ENCODE results near the gene GRB10. TPM values are rescaled to one million over a fixed set of nuclear protein-coding genes. Genes with fewer than 3 reads are reported as not detected.

GRB10 gene
- total RNA-seq, 1 experiment from 2014 or later = 38.3 TPM

GRCh38 chr7:50717181-50717580 lies 65.5 kb downstream of the GRB10 start:
- no peak for TF ChIP-seq POLR2AphosphoS5 (IDR thresholded peaks at IDR 0.05; ENCODE audit: low read depth, low read length)
- no peak for TF ChIP-seq SIN3A (IDR thresholded peaks at IDR 0.05; ENCODE audit: borderline replicate concordance, insufficient read depth, low read depth, low read length)
- no peak for TF ChIP-seq REST (IDR thresholded peaks at IDR 0.05; ENCODE audit: insufficient read depth in 1 of 2, low read depth in 2 of 2, low read length in 1 of 2)
- TF ChIP-seq CTCF (IDR thresholded peaks at IDR 0.05) = no peak
- no peak for TF ChIP-seq TCF7L2 (IDR thresholded peaks at IDR 0.05; ENCODE audit: low read depth, low read length)
- ChIA-PET POLR2A (no interaction called here), CTCF (no interaction called here)
- in situ Hi-C loops (cut with HindIII; ENCODE audit: low pct_unique_long_range_greater_than_20kb, low sequenced_read_pairs) (no loop called here), intact Hi-C loops (cut with micrococcal nuclease; ENCODE audit: unreplicated experiment) (loop anchor here (10.0 kb wide), 1 partner anchor 68 kb away; the partner anchor contains the start of gene GRB10)
- Histone ChIP-seq H3K9me3 (ENCODE audit: control insufficient read depth, insufficient read depth, low read depth, low read length) (no peaks in the 10 kb centered on the region), H3K27ac (ENCODE audit: low read length) (no peak overlapping the region), H3K4me1 (ENCODE audit: control insufficient read depth, insufficient read depth, low read length) (no peaks in the 10 kb centered on the region), H3K4me3 (ENCODE audit: low read depth in 2 of 2, low read length in 2 of 2) (no peak overlapping the region), H3K36me3 (ENCODE audit: control insufficient read depth, insufficient read depth, low read length) (no peaks in the 10 kb centered on the region), H3K27me3 (ENCODE audit: control insufficient read depth, insufficient read depth, low read length) (no peaks in the 10 kb centered on the region)
- no TSS peak for BruUV-seq (replicated peaks)
- ATAC-seq (no peak), DNase-seq (ENCODE audit: low read depth, low spot score) (no peak)

- BruUV-seq (replicated peaks) = no TSS peak
- Histone ChIP-seq H3K27ac (ENCODE audit: low read length) (no peak overlapping the region), H3K36me3 (ENCODE audit: control insufficient read depth, insufficient read depth, low read length) (no peaks in the 10 kb centered on the region), H3K4me1 (ENCODE audit: control insufficient read depth, insufficient read depth, low read length) (no peaks in the 10 kb centered on the region), H3K4me3 (ENCODE audit: low read depth in 2 of 2, low read length in 2 of 2) (no peak overlapping the region), H3K27me3 (ENCODE audit: control insufficient read depth, insufficient read depth, low read length) (no peaks in the 10 kb centered on the region), H3K9me3 (ENCODE audit: control insufficient read depth, insufficient read depth, low read depth, low read length) (no peaks in the 10 kb centered on the region)
- TF ChIP-seq CTCF (IDR thresholded peaks at IDR 0.05) (no peak), POLR2AphosphoS5 (IDR thresholded peaks at IDR 0.05; ENCODE audit: low read depth, low read length) (no peak), TCF7L2 (IDR thresholded peaks at IDR 0.05; ENCODE audit: low read depth, low read length) (no peak), SIN3A (IDR thresholded peaks at IDR 0.05; ENCODE audit: borderline replicate concordance, insufficient read depth, low read depth, low read length) (no peak), REST (IDR thresholded peaks at IDR 0.05; ENCODE audit: insufficient read depth in 1 of 2, low read depth in 2 of 2, low read length in 1 of 2) (no peak)
- CTCF ChIA-PET = no interaction called here
- ATAC-seq (no peak), DNase-seq (ENCODE audit: low read depth, low spot score) (no peak)
- POLR2A ChIA-PET = no interaction called here
- in situ Hi-C loops (cut with HindIII; ENCODE audit: low pct_unique_long_range_greater_than_20kb, low sequenced_read_pairs) = no loop called here
- intact Hi-C loops (cut with micrococcal nuclease; ENCODE audit: unreplicated experiment) = loop anchor here (10.0 kb wide), 1 partner anchor 70 kb away; the partner anchor contains the start of gene GRB10
These were observed 67.8 kb downstream of the GRB10 start for GRCh38 chr7:50714857-50715256.
